Breast epithelium (tissue), 3 donors: ENCODE results near the gene POLR3H.

Experiments
- CTCF ChIP-seq, 3 donors: fragments of 450-650 bp; IDR thresholded peaks; one replicate each; pipeline ENCODE4 v1.5.1; 2016 to 2017; ENCODE audit warnings: antibody characterized with exemption in 3 of 3, mild to moderate bottlenecking in 3 of 3, moderate library complexity in 3 of 3
- POLR2AphosphoS5 ChIP-seq, 3 donors: sonication (generic); formaldehyde crosslinking; IDR thresholded peaks; one replicate each; pipeline ENCODE4 v1.6.1; 2017; ENCODE audit warnings: antibody characterized with exemption in 3 of 3

DNA sequence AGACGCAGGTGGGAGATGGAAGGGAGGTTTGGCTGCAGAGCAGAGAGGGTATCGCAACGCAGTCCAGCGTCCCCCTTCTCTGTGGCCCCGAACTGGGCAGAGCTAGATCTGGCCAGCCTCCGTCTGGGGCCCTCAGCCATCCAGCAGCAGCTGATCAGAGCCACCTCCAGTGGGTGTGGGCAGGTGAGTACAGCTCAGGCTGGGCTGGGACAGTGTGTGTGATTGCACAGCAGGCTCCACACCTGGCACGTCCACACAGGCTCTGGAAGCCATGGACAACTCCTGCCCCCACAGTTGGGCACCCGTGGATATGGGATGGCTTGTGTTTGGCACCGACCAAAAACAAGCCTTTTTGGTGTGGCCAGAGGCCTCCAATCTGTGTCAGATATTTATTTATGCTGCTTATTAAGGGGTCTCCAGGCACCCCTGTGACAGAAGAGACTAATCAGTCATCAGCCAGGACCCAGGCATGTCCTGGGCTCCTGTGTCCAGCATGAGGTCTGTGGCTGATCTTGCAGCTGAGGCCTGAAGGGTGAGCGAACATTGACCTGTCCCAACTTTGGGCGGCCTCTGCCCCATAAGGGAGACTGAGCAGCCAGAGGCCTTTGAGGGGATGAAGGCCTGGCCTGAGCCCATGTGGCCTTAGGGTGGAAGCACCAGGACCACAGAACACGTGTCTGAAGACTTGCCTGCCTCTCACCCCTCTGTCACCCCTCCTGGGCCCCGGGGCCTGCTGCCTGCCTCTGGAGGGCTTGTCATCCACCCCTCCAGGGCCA, 18.6 kb downstream of the POLR3H start:
- no peak for TF ChIP-seq CTCF (IDR thresholded peaks at IDR 0.05)
- TF ChIP-seq POLR2AphosphoS5 (IDR thresholded peaks at IDR 0.05): no peak
